HG03520 (cell line): Measurements from ENCODE around the gene STX1B.
A peak's percentile ranks its signal among the peaks of the same experiment; 100 is the strongest.

Source experiments
- ATAC-seq: cut with Tn5 transposase; IDR thresholded peaks from one replicate; pipeline ENCODE4 v1.9.1; 2021; ENCODE audit warnings: mild to moderate bottlenecking, moderate library complexity; ENCODE audit not compliant: unreplicated experiment

The STX1B gene

GRCh38 chr16:30996985-30997724 lies 13.3 kb downstream of the STX1B start:
- peak; percentile 69 for ATAC-seq

GRCh38 chr16:30996324-30996984 lies 14.0 kb downstream of the STX1B start:
- no peak for ATAC-seq

GRCh38 chr16:30995927-30996323 lies 14.5 kb downstream of the STX1B start:
- no peak for ATAC-seq

- ATAC-seq = no peak
Measured at GRCh38 chr16:30992931-30993816, 17.3 kb downstream of the STX1B start.

- no peak for ATAC-seq
Measured at GRCh38 chr16:30992276-30992780, 18.1 kb downstream of the STX1B start.

- no peak for ATAC-seq
Measured at GRCh38 chr16:30991052-30991451, 19.4 kb downstream of the STX1B start.

GRCh38 chr16:30990105-30990504 lies 20.3 kb downstream of the STX1B start:
- no peak for ATAC-seq

- no peak for ATAC-seq
Measured at GRCh38 chr16:30989469-30990047, 20.9 kb downstream of the STX1B start.

GRCh38 chr16:30987581-30988190 lies 22.8 kb downstream of the STX1B start:
- ATAC-seq = no peak

GRCh38 chr16:30986129-30986991 lies 24.1 kb downstream of the STX1B start:
- no peak for ATAC-seq

- no peak for ATAC-seq
Measured at GRCh38 chr16:30985401-30986128, 24.9 kb downstream of the STX1B start.

- peak; percentile 61 for ATAC-seq
Measured at GRCh38 chr16:30984669-30985400, 25.6 kb downstream of the STX1B start, which contains the start of gene HSD3B7. Gene HSD3B7 (plus strand): TSS chr16:30985207. CDS start chr16:30985659, 452 bp downstream.

- no peak for ATAC-seq
Measured at GRCh38 chr16:30983898-30984610, 26.4 kb downstream of the STX1B start.

GRCh38 chr16:30983289-30983889 lies 27.0 kb downstream of the STX1B start:
- no peak for ATAC-seq

GRCh38 chr16:30982548-30983288 lies 27.7 kb downstream of the STX1B start:
- ATAC-seq = no peak

- no peak for ATAC-seq
Measured at GRCh38 chr16:30980959-30981358, 29.5 kb downstream of the STX1B start.
